ENCODE data around the gene ST6GALNAC3.
A peak's percentile ranks its signal among the peaks of the same experiment; 100 is the strongest.
"Not testable (repeated sequence)": the region's sequence is repeated elsewhere in the genome, so short reads cannot be mapped to it uniquely, and the experiment has no call there.

The ST6GALNAC3 gene

DNA sequence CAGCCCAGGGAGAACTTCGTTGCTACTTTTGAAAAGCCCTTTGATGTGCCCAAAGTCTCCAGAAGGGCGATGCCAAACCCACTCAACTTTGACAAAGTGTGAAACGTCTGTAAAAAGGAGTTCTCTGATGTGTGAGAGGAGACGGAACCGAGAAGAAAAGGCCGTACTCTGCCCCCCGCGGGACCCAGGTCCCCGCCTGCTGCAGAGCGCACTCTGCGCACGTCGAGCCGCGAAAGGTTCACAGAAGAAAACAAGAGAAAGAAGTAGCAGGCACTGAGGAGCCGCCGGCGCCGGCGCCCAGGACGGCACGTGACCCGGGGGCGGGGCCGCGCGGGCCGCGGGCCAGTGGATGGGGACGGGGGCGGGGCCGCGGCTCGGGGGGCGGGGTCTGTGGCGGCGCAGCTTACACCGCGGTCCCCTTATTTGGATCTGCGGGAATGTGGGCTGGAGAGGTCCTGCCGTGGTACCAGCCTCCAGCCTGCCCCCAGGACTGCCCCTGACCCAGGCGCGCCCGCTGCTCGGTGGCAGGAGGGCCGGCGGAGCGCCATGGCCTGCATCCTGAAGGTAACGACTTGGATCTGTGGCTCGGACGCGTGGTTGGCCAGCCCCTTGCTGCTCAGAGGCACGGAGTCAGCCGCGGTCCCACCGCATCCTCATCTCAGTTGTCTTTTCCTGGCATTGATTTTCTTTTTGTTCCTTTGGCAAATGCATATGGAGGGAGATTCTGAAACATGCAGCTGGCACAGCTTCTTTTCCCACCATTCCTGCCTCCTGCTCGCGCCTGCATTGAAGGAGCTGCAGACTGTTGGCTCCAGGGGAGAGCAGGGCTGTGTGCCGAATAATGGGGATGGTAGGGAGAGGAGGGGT is at the start of gene ST6GALNAC3:
Gene ST6GALNAC3, plus strand, starts transcription at position 426 of the 867 bp plus-strand sequence.
- peak; percentile 6 to 56 for DNase-seq

DNA sequence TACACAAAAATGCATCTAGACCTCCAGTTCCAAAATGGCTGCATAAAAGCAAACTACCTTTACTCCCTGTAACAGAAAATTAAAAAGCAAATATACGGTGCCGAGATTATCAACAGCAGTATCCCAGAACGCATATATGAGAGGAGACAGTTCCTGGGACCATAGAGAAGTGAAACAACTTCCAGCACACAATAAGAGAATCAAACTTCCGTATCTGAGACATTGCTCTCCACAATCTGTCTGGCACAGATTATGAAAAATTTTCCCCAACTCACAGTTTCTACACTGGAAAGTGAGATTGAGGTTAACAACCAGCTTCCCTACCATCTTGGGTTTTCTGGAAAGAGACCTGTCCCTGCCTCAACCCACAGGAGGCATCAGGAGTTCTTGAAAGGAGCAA is 47.2 kb upstream of the ST6GALNAC3 start:
- no peak for DNase-seq

- no peak for DNase-seq
These were observed 45.2 kb upstream of the ST6GALNAC3 start for GRCh38 chr1:76029331-76029730.

DNA sequence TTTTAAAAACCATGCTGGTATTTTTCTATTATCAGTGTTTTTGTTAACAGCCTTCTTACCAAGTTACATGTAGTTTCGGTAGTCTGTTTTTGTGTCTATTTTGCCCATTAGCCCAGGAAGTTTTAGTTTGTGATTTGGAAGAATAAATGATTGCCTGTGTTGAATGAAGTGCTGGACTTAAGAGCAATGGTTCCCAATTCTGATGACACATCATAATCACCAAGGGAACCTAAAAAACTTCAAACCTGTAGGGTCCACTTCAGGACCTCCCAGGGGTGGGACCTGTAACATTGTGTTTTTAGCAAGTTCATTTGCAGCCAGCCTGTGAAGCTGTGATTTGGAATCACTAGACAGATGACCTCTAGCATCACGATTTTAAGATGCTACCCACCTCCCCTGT is 43.0 kb upstream of the ST6GALNAC3 start:
- DNase-seq: no peak

DNA sequence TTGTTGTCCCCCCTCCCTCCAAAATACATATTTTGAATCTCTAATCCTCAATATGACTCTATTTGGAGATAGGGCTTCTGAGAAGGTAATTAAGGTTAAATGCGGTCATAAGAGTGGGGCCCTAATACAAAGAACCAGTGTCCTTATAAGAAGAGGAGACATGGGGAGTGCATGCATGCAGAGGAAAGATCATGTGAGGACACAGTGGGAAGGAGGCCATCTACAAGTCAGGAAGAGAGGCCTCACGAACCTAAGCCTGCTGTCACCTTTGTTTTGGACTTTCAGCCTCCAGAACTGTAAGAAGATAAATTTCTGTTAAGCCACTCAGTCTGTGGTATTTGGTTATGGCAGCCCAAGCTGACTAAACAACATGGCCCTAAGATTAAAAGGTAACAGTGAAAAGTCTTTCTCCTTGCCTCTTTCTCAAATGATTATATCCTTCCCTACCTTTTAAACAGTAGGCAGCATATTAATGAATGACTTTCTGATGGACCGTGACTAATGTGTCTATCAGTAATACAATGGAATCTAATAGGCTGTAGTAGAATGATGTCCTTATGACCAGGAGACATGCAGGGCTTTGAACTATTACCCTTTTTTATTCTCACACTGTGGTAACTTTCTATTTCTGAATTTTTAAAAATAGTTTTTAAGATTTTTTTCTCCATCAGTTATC is 40.6 kb upstream of the ST6GALNAC3 start:
- no peak for DNase-seq

DNA sequence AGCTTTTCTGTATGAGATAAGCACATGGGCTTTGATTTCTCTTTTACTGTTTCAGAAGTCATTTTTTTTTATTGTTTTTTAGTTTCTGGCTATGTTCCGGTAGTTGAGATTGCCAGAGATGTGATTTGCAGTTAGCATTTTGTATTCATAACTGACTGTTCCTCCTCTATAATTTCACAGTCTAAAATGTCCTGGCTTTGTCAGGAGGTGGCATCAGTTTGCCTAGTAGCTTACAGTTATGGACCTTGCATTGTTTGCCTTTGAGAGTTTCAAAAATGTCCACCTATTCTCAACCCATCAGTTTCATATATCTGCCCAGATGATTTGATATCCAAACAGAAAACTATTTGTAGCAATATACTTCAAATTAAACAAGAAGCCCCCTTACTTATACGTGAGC is 39.5 kb upstream of the ST6GALNAC3 start:
- DNase-seq: no peak

GRCh38 chr1:76037324-76037723 is 37.2 kb upstream of the ST6GALNAC3 start:
- no peak for DNase-seq

DNA sequence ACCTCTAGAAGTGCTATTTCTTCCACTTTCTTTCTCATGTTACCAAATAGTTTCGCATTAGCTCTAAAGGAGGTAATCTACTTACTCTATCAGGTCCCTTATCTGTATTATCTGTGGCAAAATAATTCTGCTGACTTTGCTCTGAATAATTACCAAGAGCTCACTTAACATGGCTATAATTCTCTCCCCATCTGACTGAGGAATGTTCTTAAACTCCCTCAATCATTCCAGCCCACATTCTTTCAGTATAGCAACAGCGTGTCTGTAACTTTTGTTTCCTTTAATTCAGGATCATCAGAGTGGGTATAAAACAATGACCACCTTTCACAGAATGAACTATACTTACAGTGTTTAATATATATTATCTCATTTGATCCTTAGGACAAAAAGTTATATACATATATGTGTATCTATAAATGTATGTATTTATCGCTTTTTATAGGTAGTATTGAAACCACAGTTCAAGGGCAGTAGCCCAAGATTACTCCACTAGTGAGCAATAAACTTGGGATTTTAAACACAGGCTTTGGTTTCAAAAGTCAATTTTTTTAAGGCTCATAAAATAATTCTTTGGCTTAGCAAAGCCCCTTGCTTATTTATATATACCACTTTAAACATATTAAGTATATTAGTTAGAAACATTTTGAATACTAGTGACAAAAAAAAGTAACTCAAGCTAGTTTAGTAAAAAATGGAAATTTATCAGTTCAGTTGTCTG is 36.1 kb upstream of the ST6GALNAC3 start:
- no peak for DNase-seq

GRCh38 chr1:76046149-76046548 is 28.4 kb upstream of the ST6GALNAC3 start:
- no peak for DNase-seq

DNA sequence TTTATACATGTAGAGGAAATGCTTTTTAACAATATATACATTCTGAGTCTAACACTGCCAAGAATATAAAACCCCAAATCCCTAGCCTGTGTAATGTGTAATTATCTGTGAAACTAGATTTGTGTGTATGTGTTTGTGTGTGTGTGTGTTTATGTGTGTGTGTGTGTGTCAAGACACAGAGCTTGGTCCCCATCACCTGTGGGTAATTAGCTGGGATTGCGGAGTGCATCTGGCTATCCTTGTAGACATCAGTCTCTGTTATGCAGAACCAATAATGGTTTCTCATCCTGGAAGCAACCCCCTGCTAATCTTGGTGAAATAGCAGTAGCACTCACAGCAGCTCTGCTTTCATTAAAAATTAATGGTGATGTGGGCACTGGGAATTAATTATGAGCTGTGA is 26.3 kb upstream of the ST6GALNAC3 start:
- DNase-seq: no peak

DNA sequence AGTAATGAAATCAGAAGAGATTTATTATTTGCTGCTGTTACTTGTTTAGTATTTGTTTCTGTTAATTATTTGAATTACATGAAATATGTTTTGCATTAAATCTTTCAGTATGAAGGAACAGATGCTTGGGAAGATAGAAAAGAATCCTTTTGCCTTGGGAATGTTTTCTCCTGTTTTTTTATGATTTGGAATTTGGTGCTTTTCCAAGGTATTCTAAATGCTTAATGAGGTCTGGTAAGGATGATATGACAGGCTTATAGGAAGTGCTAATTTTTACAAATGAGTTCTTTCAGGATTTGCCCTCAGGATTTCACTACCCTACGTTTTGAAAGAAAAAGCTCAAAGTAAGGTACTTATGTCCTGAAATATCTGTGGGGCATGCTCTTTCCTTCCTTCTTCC is 25.6 kb upstream of the ST6GALNAC3 start:
- DNase-seq: no peak

- DNase-seq: no peak
These were observed 25.0 kb upstream of the ST6GALNAC3 start for GRCh38 chr1:76049498-76049897.

GRCh38 chr1:76050073-76050472 is 24.5 kb upstream of the ST6GALNAC3 start:
- not testable (repeated sequence) for DNase-seq

DNA sequence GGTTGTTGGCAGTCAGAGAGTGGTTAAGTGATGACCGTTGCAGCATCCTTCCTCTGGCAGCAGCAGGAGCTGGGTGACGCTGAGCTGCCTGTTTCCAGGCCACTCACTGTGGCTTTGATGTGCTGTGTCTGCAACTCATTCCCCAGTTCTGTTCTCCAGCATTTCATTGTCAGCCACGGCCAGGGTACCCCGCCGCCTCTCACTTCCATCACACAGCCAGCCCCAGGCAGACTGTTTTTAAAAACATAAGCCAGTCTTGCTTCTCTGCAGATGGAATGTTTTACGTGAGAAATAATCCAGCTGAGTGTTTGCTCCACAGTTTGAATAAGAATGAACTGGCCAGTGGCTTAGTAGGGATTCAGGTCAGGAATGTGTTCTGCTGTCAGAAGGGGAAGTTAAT is 21.5 kb upstream of the ST6GALNAC3 start:
- no peak for DNase-seq

- no peak for DNase-seq
These were observed 20.2 kb upstream of the ST6GALNAC3 start for GRCh38 chr1:76054359-76054758.

GRCh38 chr1:76055987-76056386 is 18.6 kb upstream of the ST6GALNAC3 start:
- DNase-seq: no peak

GRCh38 chr1:76059451-76059850 is 15.1 kb upstream of the ST6GALNAC3 start:
- DNase-seq: peak in 1 of 2 experiments; percentile 44

- DNase-seq: no peak
These were observed 9.3 kb upstream of the ST6GALNAC3 start for GRCh38 chr1:76065270-76065669.

DNA sequence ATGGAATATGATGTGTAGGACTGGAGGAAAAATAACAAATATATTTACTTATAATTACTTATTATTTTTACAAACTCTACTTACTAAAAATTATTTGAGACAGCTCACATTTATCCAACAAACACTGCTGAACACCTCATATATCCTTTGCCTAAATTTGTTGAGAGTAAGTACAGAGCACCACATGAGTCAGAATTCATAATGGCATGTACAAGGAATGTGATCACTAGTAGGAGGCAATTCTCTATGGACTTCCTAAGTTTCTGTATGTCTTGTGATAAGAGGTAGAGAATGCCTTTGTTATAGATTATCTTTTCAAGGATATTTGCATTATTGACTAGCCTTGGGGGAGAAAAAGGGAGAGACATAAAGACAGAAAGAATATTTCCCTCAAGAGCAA is 8.2 kb upstream of the ST6GALNAC3 start:
- DNase-seq: no peak

DNA sequence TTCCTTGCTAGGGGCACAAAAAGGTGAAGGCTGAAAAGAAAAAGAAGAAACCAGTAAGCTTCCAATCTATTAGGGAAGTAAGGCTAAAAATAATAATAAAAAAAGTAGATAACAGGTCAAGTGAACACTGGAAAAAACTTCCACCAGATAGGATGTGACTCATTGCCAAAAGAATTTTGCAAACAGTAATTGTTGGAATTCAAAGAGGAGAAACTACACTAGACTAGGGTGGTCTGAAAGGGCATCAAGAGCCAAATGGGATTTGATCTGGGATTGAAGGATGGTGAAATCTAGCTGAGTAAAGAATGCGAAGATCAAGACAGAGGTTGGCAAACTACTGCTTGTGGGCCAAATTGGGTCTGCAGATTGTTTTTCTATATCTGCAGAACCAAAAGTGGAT is 6.0 kb upstream of the ST6GALNAC3 start:
- DNase-seq: no peak

- no peak for DNase-seq
These were observed 5.5 kb upstream of the ST6GALNAC3 start for GRCh38 chr1:76068953-76069561.

- no peak for DNase-seq
These were observed 4.0 kb upstream of the ST6GALNAC3 start for GRCh38 chr1:76070538-76070937.

GRCh38 chr1:76073481-76073880 is 1.1 kb upstream of the ST6GALNAC3 start:
- no peak for DNase-seq

Measured in SHP77 (cell line).